ENCODE data around the gene CDC45.

The CDC45 gene

GRCh38 chr22:19480789-19481188, 1.1 kb downstream of the CDC45 start:
- peaks cover 7% of the 10 kb centered on the region for H3K36me3 ChIP-seq (ENCODE audit: control insufficient read depth, insufficient read depth, low read length)
- peak overlapping the region; percentile 89 for H3K4me3 ChIP-seq (replicated peaks; ENCODE audit: low read depth, low read length)
- no peaks in the 10 kb centered on the region for H3K27me3 ChIP-seq (replicated peaks; ENCODE audit: control insufficient read depth, insufficient read depth, low read length)
- no peak for TF ChIP-seq CTCF (IDR thresholded peaks at IDR 0.05; ENCODE audit: insufficient read depth, low read length, poor library complexity, severe bottlenecking)
- no peak for DNase-seq (ENCODE audit: extremely low read depth, insufficient read length)

GRCh38 chr22:19482297-19482696, 2.6 kb downstream of the CDC45 start:
- Histone ChIP-seq H3K27me3 (replicated peaks; ENCODE audit: control insufficient read depth, insufficient read depth, low read length) (no peaks in the 10 kb centered on the region), H3K36me3 (ENCODE audit: control insufficient read depth, insufficient read depth, low read length) (peaks cover 5% of the 10 kb centered on the region), H3K4me3 (replicated peaks; ENCODE audit: low read depth, low read length) (no peak overlapping the region)
- no peak for DNase-seq (ENCODE audit: extremely low read depth, insufficient read length)
- no peak for TF ChIP-seq CTCF (IDR thresholded peaks at IDR 0.05; ENCODE audit: insufficient read depth, low read length, poor library complexity, severe bottlenecking)

GRCh38 chr22:19483481-19484244, 3.9 kb downstream of the CDC45 start:
- H3K36me3 ChIP-seq (ENCODE audit: control insufficient read depth, insufficient read depth, low read length), result peaks cover 5% of the 10 kb centered on the region
- H3K27me3 ChIP-seq (replicated peaks; ENCODE audit: control insufficient read depth, insufficient read depth, low read length), result no peaks in the 10 kb centered on the region
- DNase-seq (ENCODE audit: extremely low read depth, insufficient read length), result no peak
- no peak overlapping the region for H3K4me3 ChIP-seq (replicated peaks; ENCODE audit: low read depth, low read length)
- TF ChIP-seq CTCF (IDR thresholded peaks at IDR 0.05; ENCODE audit: insufficient read depth, low read length, poor library complexity, severe bottlenecking), result no peak

GRCh38 chr22:19488285-19488684, 8.6 kb downstream of the CDC45 start:
- peaks cover 5% of the 10 kb centered on the region for H3K36me3 ChIP-seq (ENCODE audit: control insufficient read depth, insufficient read depth, low read length)
- H3K4me3 ChIP-seq (replicated peaks; ENCODE audit: low read depth, low read length), result no peak overlapping the region

GRCh38 chr22:19488884-19489843, 9.4 kb downstream of the CDC45 start:
- DNase-seq (ENCODE audit: extremely low read depth, insufficient read length), result no peak
- no peak overlapping the region for H3K4me3 ChIP-seq (replicated peaks; ENCODE audit: low read depth, low read length)
- no peak for TF ChIP-seq CTCF (IDR thresholded peaks at IDR 0.05; ENCODE audit: insufficient read depth, low read length, poor library complexity, severe bottlenecking)
- no peaks in the 10 kb centered on the region for H3K27me3 ChIP-seq (replicated peaks; ENCODE audit: control insufficient read depth, insufficient read depth, low read length)
- H3K36me3 ChIP-seq (ENCODE audit: control insufficient read depth, insufficient read depth, low read length), result peaks cover 7% of the 10 kb centered on the region

More at GRCh38 chr22:19488285-19488684, 8.6 kb downstream of the CDC45 start:
- TF ChIP-seq CTCF (IDR thresholded peaks at IDR 0.05; ENCODE audit: insufficient read depth, low read length, poor library complexity, severe bottlenecking), result no peak
- no peak for DNase-seq (ENCODE audit: extremely low read depth, insufficient read length)
- no peaks in the 10 kb centered on the region for H3K27me3 ChIP-seq (replicated peaks; ENCODE audit: control insufficient read depth, insufficient read depth, low read length)

Data from GM06990 (cell line).